HG03354 (cell line): ENCODE data around the gene SND1.

ENCODE experiments used
- ATAC-seq: cut with Tn5 transposase; IDR thresholded peaks from one replicate; pipeline ENCODE4 v1.9.1; 2021; ENCODE audit warnings: mild to moderate bottlenecking; ENCODE audit not compliant: unreplicated experiment, poor library complexity, severe bottlenecking

SND1 gene

GRCh38 chr7:127715901-127716300, 63.9 kb downstream of the SND1 start:
- ATAC-seq: no peak

DNA sequence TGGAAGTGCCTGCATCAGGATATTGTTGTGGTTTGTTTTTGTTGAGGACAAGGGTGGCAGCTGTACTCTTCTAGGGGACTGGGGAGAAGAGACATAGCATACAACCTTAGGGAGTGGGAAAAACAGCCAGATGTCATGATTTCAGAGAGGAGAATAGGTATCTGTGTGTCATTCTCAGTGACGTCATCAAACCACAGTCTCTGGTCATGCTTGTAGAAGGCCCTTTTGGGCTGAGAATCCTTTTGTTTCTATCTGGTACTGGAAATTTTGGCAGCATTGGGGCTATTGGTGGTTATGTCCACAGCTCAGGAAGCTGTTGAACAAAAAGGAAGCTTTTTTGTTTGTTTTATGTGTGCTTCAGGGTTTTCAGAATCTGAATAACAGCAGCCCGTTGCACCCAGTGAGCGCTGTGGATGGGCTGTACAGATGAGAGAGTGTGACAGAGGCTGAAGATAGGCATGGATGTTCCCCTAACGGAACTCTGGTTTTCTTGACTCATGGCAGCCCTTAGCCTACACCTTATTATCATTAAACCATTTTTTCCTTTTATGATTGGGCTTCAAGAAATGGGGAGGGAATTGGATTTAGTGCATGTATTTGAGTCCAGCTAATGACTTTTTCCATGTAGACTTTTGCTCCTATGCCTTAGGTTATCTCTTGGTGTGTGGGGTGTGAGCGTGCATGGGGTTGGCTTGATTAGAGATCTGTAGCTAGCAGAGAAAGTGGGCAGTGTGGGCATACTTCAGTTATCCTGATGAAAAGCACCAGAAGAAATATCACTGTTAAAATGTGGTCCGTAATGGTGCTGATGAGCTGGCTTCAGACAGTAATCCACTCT, 65.7 kb downstream of the SND1 start:
- ATAC-seq: no peak

- ATAC-seq: no peak
Measured at GRCh38 chr7:127718340-127718679, 66.3 kb downstream of the SND1 start.

DNA sequence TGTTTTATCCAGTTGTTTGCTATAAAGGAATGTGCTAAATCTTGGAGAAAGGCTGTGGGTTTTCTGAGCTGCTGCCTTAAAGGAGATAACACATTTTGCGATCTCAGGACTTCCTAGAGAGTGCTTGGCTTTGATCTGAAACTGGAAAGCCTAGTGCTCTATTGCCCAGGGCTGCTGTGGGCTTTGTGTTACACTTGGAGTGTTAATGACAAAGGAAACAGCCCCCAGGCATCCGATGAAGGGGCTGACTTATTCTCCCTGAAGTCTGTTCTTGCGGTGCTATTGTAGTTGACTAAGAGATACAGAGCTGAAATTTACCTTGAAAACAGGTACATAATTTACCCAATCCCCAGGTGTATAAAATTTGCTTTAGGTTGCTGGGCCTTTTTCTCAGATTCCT, 74.5 kb downstream of the SND1 start:
- ATAC-seq: no peak

GRCh38 chr7:127730658-127731276, 78.8 kb downstream of the SND1 start:
- ATAC-seq: no peak

DNA sequence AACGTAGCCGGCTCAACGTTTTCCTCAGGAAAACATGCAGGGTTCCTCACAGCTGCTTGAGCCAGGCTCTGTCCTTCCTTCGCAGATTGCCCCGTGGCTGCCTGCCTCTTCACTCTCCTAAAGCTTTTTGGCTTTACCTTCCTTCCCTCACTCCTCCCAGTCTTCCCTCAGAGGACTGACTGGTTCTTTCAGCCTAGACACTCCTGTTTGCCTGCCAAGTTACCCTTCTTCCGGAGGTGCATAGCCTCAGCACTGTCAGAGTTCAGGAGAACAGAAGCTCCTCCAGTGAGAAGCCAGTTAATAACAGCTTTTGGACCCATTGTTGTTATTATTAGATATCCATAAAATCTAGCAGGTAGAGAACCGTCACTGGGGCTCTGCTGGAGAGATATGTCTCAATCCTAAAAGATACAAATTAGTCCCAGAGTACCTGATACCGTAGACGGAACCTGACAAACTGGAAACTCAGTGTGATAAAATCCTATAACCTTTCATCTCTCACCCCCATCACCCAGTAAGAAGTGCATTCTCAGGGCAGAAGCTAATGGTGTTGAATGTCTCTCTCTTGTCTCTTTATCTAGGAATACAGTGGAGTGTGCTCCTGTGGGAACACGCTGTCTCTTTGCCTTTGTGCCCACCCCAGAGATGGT, 79.6 kb downstream of the SND1 start:
- ATAC-seq: no peak

DNA sequence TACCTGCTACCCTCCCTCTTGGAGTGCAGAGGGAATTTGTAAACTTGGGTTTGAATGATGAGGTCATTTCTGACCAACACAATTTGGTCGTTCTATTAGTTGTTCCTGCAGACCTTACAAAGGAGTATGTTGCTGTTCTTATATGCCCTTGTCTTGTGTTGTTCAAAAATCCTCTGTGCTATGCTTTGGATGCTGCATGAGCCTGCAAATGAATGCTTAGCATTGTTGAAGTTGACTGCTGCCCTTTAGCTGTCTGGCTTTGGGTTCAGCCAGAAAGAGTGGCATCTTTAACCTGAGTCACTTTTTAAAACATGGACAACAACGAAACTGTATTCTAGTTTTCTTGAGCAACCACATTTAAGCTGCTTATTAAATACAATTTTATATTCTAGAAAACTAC, 80.3 kb downstream of the SND1 start:
- ATAC-seq: no peak

- no peak for ATAC-seq
Measured at GRCh38 chr7:127733986-127734385, 82.0 kb downstream of the SND1 start.

DNA sequence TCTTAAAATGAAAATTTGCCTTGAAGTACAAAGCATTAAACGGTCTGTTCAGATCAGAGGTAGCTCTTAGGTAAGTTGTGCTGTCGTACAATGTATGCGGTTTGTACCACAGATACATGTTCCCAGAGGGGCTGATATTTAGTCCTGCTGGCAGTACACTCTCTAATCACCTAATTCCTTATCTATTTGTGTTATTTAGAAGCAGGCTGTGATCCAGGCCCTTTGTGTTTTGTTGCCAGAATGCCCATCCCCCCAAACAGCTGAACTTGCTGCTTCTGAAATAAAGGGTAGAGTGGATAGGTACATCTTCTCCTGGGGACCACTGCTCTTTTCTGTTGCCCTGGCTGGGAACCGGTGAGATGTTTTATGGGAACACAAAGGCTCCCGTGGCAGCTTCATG, 84.5 kb downstream of the SND1 start:
- no peak for ATAC-seq

DNA sequence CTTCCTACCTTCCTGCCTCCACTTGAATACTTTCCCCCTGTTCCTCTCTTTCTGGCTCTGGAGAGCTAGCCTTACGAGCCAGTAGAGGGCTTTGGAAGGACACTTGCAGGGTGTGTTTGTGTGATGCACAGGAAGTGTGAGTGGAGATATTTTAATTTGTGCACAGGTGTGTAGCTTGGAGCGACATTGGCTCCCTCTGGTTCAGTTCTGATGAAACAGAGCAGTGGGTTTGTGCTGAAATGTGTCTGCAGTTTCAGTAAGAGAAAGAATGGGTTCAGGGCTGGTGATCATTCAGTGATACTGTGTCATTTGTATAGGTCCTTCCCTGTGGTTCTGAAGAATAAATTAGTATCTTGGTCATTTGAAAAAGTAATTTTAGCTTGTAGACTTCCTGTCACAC, 86.9 kb downstream of the SND1 start:
- ATAC-seq: no peak

- ATAC-seq: no peak
Measured at GRCh38 chr7:127741764-127742375, 89.9 kb downstream of the SND1 start.

DNA sequence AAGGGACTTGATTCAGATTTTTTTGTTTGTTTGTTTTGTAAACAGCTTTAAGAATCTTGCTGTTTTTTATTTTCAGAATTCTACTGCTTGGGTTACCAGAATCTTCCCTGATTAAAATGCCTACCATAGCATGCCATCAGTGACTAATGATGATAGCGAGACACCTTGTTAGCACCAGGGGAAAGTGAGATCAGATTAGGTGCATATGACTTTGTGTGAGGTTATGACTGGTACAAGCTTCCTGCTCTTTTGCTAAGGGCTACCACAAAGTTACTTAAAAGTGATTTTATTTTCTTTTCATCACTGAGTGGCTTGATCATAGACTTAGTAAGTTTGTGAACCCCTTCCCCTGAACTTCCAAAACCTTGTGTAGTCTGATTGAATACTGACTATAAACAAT, 93.5 kb downstream of the SND1 start:
- no peak for ATAC-seq

- ATAC-seq: no peak
Measured at GRCh38 chr7:127751062-127751461, 99.1 kb downstream of the SND1 start.

DNA sequence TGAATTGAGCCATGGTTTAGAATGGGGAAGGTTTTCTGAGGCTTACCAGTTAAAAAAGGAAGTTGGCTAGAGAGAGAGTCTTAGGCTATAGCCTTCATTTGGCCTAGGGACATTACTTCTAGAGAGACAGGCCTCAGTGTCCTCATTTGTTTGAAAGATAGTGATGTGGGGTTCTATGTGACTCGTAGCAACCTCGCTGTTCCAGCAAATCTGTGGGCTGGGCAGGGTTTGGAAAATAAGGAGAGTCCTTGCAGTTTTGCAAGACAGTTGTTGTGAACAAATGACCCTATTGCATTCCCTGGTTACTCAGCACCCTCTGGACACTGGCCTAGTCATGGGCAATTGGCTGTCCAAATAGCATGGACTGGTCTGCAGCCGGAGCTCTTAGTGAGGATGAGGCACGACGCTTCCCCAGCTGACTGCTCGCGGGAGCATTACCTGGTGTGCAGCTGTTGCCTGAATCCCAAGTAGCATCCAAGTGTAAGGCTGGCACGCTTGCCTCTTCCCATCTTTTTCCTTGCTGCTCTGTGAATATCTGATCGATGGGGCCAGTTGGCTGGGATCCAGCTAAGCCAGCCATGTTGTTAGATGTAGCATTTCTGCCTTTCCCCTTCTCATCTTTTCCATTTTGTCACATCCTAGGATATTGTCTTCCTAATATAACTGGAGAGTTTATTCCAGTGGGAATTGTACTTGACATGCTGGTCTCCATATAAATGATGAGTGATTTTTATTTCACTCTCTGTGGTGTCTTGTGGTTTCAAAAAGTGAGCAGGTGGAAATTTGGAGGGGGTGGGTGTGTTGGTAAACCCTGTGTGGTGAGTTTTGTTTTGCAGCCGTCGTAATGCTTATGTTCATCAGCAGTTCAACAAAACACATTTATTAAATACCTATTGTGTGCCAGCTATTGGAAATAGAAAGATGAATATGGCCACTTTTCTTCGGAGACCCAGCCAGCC, 99.8 kb downstream of the SND1 start:
- no peak for ATAC-seq

DNA sequence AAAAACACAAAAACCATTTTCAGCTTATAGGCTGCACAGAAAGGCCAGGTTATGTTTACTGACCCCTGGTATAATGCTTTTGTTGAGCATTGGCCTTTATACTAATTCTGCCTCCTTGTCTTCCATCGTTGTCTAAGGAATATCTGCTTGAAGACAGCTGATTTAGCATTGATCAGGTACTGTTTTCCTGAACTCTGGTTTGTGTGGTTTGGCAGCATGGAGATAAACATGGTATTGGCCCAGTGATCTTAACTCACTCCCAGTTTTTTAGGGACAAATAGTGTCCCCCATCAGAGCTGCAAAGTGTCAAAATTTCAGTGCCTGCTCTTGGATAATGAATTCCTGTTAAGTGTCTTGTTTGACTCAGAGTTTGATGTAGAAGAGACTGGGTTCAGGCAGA, 100.8 kb downstream of the SND1 start:
- no peak for ATAC-seq

DNA sequence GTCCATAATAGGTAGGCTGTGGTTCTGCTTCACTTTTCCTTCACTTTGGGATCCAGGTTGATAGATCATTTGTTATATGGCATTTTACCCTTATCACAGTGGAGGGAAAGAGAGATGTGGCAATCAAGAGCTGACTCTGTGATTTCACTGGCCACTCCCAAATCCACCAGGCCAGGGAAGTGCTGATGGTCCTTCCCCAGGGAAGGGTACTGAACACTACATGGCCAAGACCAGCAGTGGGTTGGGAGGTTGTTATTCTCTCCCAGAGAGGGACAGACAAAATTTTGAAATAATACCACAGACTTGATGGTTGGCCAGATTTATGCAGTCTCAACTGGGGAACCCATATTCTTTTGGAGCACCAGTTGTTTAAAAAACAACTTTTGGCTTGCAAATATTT, 102.5 kb downstream of the SND1 start:
- ATAC-seq: no peak

DNA sequence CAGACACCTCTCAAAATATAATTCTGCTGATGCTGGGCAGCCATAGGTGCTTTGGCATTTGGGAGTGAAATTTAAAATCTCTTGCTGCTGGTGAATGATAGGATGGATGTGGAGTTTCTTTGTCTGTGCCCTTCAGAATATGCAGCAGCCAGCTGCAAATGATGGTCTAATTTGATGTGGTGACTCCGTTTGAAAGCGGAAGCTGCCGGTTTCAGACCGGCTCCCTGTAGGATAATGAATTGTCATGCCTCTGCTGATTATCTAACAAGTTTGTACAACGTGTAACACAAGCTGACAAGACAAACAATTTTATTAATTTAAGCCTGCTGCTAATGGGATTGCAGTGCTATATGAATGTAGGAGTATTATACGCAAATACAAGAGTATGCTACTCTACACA, 103.5 kb downstream of the SND1 start:
- no peak for ATAC-seq

DNA sequence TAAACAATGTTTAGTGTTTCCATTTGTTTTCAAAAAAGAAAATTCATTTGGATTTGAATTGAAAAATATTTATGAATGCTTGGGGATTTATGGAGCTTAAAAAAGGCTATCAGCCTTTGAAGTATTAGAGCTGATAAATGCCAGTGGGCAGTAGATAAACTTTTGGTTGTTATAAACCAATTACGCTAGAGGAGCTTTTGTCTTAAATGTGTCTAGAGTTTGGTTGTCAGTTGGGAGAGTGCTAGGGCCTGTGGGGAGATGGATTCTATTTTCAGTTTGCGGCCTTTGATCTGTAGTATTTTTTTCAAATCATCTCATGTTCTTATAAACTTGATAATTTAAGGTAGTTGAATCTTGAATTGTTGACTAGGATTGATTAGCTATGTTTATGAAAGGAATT, 104.0 kb downstream of the SND1 start:
- ATAC-seq: no peak

DNA sequence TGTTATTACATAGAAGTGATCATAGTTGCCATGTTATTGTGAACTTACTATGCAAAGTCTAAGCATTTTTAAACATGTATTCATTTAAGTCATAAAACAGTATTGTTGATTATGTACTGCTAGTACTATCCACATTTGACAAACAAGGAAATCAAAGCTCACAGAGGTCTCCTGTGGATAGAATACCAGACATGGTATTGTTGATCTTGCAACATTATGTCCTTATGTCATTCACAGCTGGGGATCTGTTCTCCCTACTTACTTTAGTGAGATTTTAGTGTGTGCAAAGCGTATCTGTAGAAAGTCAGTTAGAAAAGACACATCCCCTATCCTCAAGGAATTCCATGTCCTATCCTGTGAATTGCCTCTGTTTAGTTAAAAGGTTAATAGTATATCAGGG, 106.1 kb downstream of the SND1 start:
- ATAC-seq: no peak

DNA sequence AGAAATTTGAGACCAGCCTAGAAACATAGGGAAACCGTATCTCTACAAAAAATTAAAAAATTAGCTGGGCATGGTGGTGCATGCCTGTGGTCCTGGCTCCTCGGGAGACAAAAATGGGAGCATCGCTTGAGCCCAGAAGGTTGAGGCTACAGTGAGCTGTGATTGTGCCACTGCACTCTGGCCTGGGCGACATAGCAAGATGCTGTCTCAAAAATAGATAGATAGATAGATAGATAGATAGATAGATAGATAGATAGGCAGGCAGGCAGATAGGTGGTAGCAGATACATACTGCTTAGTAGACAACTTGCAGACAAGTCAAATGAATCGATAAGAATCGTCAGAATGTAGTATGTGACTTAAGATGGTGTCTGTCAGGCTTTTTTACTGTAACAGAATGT, 106.9 kb downstream of the SND1 start:
- ATAC-seq: no peak
